ENCODE results near the gene SPHK2.

Gene SPHK2

GRCh38 chr19:48674216-48674809 lies 55.0 kb downstream of the SPHK2 start:
- Histone ChIP-seq H3K27ac (ENCODE audit: low read length) (no peak overlapping the region), H3K4me2 (ENCODE audit: low read length) (no peak overlapping the region), H2AFZ (ENCODE audit: low read depth, low read length) (no peak overlapping the region), H3K9me3 (ENCODE audit: insufficient read depth, low read length) (no peaks in the 10 kb centered on the region), H3K27me3 (ENCODE audit: low read depth, low read length) (no peaks in the 10 kb centered on the region), H3K4me3 (ENCODE audit: low read length) (no peak overlapping the region), H3K9ac (ENCODE audit: low read length) (no peak overlapping the region), H3K79me2 (ENCODE audit: low read length) (no peaks in the 10 kb centered on the region), H3K4me1 (ENCODE audit: low read length) (peaks cover 5% of the 10 kb centered on the region), H3K36me3 (replicated peaks; ENCODE audit: low read depth, low read length) (no peaks in the 10 kb centered on the region), H4K20me1 (ENCODE audit: insufficient read depth, low read length) (no peaks in the 10 kb centered on the region)
- no peak for TF ChIP-seq CTCF (IDR thresholded peaks at IDR 0.05; ENCODE audit: low read depth, low read length)
- no peak for TF ChIP-seq EZH2phosphoT487 (IDR thresholded peaks at IDR 0.05; ENCODE audit: low read depth)

- H4K20me1 ChIP-seq (ENCODE audit: insufficient read depth, low read length) = no peaks in the 10 kb centered on the region
- H3K4me1 ChIP-seq (ENCODE audit: low read length) = peaks cover 5% of the 10 kb centered on the region
- no peak overlapping the region for H3K4me3 ChIP-seq (ENCODE audit: low read length)
- no peaks in the 10 kb centered on the region for H3K27me3 ChIP-seq (ENCODE audit: low read depth, low read length)
- no peaks in the 10 kb centered on the region for H3K36me3 ChIP-seq (replicated peaks; ENCODE audit: low read depth, low read length)
- no peaks in the 10 kb centered on the region for H3K9me3 ChIP-seq (ENCODE audit: insufficient read depth, low read length)
- no peak overlapping the region for H3K9ac ChIP-seq (ENCODE audit: low read length)
- peak overlapping the region; percentile 21 for H3K4me2 ChIP-seq (ENCODE audit: low read length)
- TF ChIP-seq EZH2phosphoT487 (IDR thresholded peaks at IDR 0.05; ENCODE audit: low read depth) = no peak
- peak; percentile 92 for TF ChIP-seq CTCF (IDR thresholded peaks at IDR 0.05; ENCODE audit: low read depth, low read length)
- H3K79me2 ChIP-seq (ENCODE audit: low read length) = no peaks in the 10 kb centered on the region
- no peak overlapping the region for H3K27ac ChIP-seq (ENCODE audit: low read length)
- peak overlapping the region; percentile 3 for H2AFZ ChIP-seq (ENCODE audit: low read depth, low read length)
Measured at GRCh38 chr19:48674921-48675824, 55.9 kb downstream of the SPHK2 start.

GRCh38 chr19:48676487-48676886 lies 57.2 kb downstream of the SPHK2 start:
- TF ChIP-seq CTCF (IDR thresholded peaks at IDR 0.05; ENCODE audit: low read depth, low read length) (no peak), EZH2phosphoT487 (IDR thresholded peaks at IDR 0.05; ENCODE audit: low read depth) (no peak)
- H3K79me2 ChIP-seq (ENCODE audit: low read length) = no peaks in the 10 kb centered on the region
- peaks cover 5% of the 10 kb centered on the region for H3K4me1 ChIP-seq (ENCODE audit: low read length)
- H4K20me1 ChIP-seq (ENCODE audit: insufficient read depth, low read length) = no peaks in the 10 kb centered on the region
- no peak overlapping the region for H3K4me3 ChIP-seq (ENCODE audit: low read length)
- H3K36me3 ChIP-seq (replicated peaks; ENCODE audit: low read depth, low read length) = no peaks in the 10 kb centered on the region
- H3K4me2 ChIP-seq (ENCODE audit: low read length) = no peak overlapping the region
- H3K27me3 ChIP-seq (ENCODE audit: low read depth, low read length) = no peaks in the 10 kb centered on the region
- H2AFZ ChIP-seq (ENCODE audit: low read depth, low read length) = no peak overlapping the region
- no peaks in the 10 kb centered on the region for H3K9me3 ChIP-seq (ENCODE audit: insufficient read depth, low read length)
- H3K27ac ChIP-seq (ENCODE audit: low read length) = no peak overlapping the region
- H3K9ac ChIP-seq (ENCODE audit: low read length) = no peak overlapping the region

- Histone ChIP-seq H3K4me1 (ENCODE audit: low read length) (peaks cover 5% of the 10 kb centered on the region), H3K4me2 (ENCODE audit: low read length) (no peak overlapping the region), H3K27ac (ENCODE audit: low read length) (no peak overlapping the region), H3K9ac (ENCODE audit: low read length) (no peak overlapping the region), H3K79me2 (ENCODE audit: low read length) (no peaks in the 10 kb centered on the region), H4K20me1 (ENCODE audit: insufficient read depth, low read length) (no peaks in the 10 kb centered on the region), H3K9me3 (ENCODE audit: insufficient read depth, low read length) (no peaks in the 10 kb centered on the region), H2AFZ (ENCODE audit: low read depth, low read length) (no peak overlapping the region), H3K4me3 (ENCODE audit: low read length) (no peak overlapping the region), H3K27me3 (ENCODE audit: low read depth, low read length) (no peaks in the 10 kb centered on the region), H3K36me3 (replicated peaks; ENCODE audit: low read depth, low read length) (no peaks in the 10 kb centered on the region)
- no peak for TF ChIP-seq EZH2phosphoT487 (IDR thresholded peaks at IDR 0.05; ENCODE audit: low read depth)
Measured at GRCh38 chr19:48676887-48677286, 57.6 kb downstream of the SPHK2 start.
